ENCODE results near the gene CCNJL. TPM values are rescaled to one million over a fixed set of nuclear protein-coding genes. Genes with fewer than 3 reads are reported as not detected.

The CCNJL gene
- total RNA-seq, 1 donor from 2014 or later = 9.4 TPM

GRCh38 chr5:160357394-160357793, 45.0 kb upstream of the CCNJL start:
- no peak overlapping the region for H3K4me3 ChIP-seq
- Mint-ChIP-seq H3K4me3 (no peak overlapping the region), H3K27me3 (ENCODE audit: insufficient read depth, low read depth) (peaks cover 3% of the 10 kb centered on the region), H3K27ac (no peak overlapping the region), H3K36me3 (no peaks in the 10 kb centered on the region), H3K9me3 (no peaks in the 10 kb centered on the region), H3K4me1 (peaks cover 27% of the 10 kb centered on the region)
- H4K20me1 ChIP-seq (ENCODE audit: low read depth) = no peaks in the 10 kb centered on the region
- H3K36me3 ChIP-seq = no peaks in the 10 kb centered on the region
- H3K9me3 ChIP-seq (ENCODE audit: low read depth) = no peaks in the 10 kb centered on the region
- H3K9ac ChIP-seq = no peak overlapping the region
- no peak overlapping the region for H3K27ac ChIP-seq
- no peaks in the 10 kb centered on the region for H3K79me2 ChIP-seq (ENCODE audit: low read depth)
- no peak for TF ChIP-seq CTCF (IDR thresholded peaks at IDR 0.05)
- no peak for TF ChIP-seq EZH2 (IDR thresholded peaks at IDR 0.05)
- TF ChIP-seq EZH2phosphoT487 (IDR thresholded peaks at IDR 0.05) = no peak
- no peaks in the 10 kb centered on the region for H3F3A ChIP-seq (ENCODE audit: low read depth)
- peak overlapping the region; percentile 89 for H2AFZ ChIP-seq (replicated peaks)
- no peaks in the 10 kb centered on the region for H3K27me3 ChIP-seq
- DNase-seq (ENCODE audit: low spot score) = no peak
- H3K4me2 ChIP-seq = no peak overlapping the region
- H3K4me1 ChIP-seq = peaks cover 5% of the 10 kb centered on the region

GRCh38 chr5:160356550-160357347, 44.4 kb upstream of the CCNJL start:
- Histone ChIP-seq H3K4me1 (peaks cover 5% of the 10 kb centered on the region), H3K4me2 (no peak overlapping the region), H3K79me2 (ENCODE audit: low read depth) (no peaks in the 10 kb centered on the region), H3K4me3 (no peak overlapping the region), H3K9me3 (ENCODE audit: low read depth) (no peaks in the 10 kb centered on the region), H3K9ac (no peak overlapping the region), H3K27me3 (no peaks in the 10 kb centered on the region), H3K27ac (no peak overlapping the region), H2AFZ (replicated peaks) (peak overlapping the region; percentile 38), H4K20me1 (ENCODE audit: low read depth) (no peaks in the 10 kb centered on the region), H3F3A (ENCODE audit: low read depth) (no peaks in the 10 kb centered on the region), H3K36me3 (no peaks in the 10 kb centered on the region)
- DNase-seq (ENCODE audit: low spot score) = peak; percentile 18
- no peaks in the 10 kb centered on the region for H3K36me3 Mint-ChIP-seq
- H3K27me3 Mint-ChIP-seq (ENCODE audit: insufficient read depth, low read depth) = peaks cover 3% of the 10 kb centered on the region
- peaks cover 27% of the 10 kb centered on the region for H3K4me1 Mint-ChIP-seq
- H3K27ac Mint-ChIP-seq = peak overlapping the region; percentile 91
- no peaks in the 10 kb centered on the region for H3K9me3 Mint-ChIP-seq
- TF ChIP-seq EZH2phosphoT487 (IDR thresholded peaks at IDR 0.05) = no peak
- TF ChIP-seq EZH2 (IDR thresholded peaks at IDR 0.05) = no peak
- no peak for TF ChIP-seq CTCF (IDR thresholded peaks at IDR 0.05)
- no peak overlapping the region for H3K4me3 Mint-ChIP-seq

GRCh38 chr5:160354666-160355065, 42.3 kb upstream of the CCNJL start:
- H3F3A ChIP-seq (ENCODE audit: low read depth) = no peaks in the 10 kb centered on the region
- no peak overlapping the region for H3K4me3 Mint-ChIP-seq

More at GRCh38 chr5:160354666-160355065, 42.3 kb upstream of the CCNJL start:
- peaks cover 22% of the 10 kb centered on the region for H3K4me1 Mint-ChIP-seq
- H3K27ac Mint-ChIP-seq = no peak overlapping the region
- Histone ChIP-seq H3K27me3 (no peaks in the 10 kb centered on the region), H3K4me2 (no peak overlapping the region), H3K4me3 (no peak overlapping the region), H2AFZ (replicated peaks) (no peak overlapping the region), H4K20me1 (ENCODE audit: low read depth) (no peaks in the 10 kb centered on the region), H3K79me2 (ENCODE audit: low read depth) (no peaks in the 10 kb centered on the region), H3K4me1 (peaks cover 4% of the 10 kb centered on the region), H3K9ac (no peak overlapping the region), H3K27ac (no peak overlapping the region), H3K9me3 (ENCODE audit: low read depth) (no peaks in the 10 kb centered on the region), H3K36me3 (no peaks in the 10 kb centered on the region)
- TF ChIP-seq EZH2phosphoT487 (IDR thresholded peaks at IDR 0.05) = no peak
- no peak for TF ChIP-seq EZH2 (IDR thresholded peaks at IDR 0.05)
- no peak for TF ChIP-seq CTCF (IDR thresholded peaks at IDR 0.05)
- H3K27me3 Mint-ChIP-seq (ENCODE audit: insufficient read depth, low read depth) = peaks cover 3% of the 10 kb centered on the region
- no peaks in the 10 kb centered on the region for H3K9me3 Mint-ChIP-seq
- no peak for DNase-seq (ENCODE audit: low spot score)
- no peaks in the 10 kb centered on the region for H3K36me3 Mint-ChIP-seq
